ENCODE measurements around the gene MCM8. TPM values are rescaled to one million over a fixed set of nuclear protein-coding genes. Genes with fewer than 3 reads are reported as not detected.

MCM8 gene
- total RNA-seq, 3 donors from 2014 or later, result 5.9 to 9.7 (median 6.7) TPM

DNA sequence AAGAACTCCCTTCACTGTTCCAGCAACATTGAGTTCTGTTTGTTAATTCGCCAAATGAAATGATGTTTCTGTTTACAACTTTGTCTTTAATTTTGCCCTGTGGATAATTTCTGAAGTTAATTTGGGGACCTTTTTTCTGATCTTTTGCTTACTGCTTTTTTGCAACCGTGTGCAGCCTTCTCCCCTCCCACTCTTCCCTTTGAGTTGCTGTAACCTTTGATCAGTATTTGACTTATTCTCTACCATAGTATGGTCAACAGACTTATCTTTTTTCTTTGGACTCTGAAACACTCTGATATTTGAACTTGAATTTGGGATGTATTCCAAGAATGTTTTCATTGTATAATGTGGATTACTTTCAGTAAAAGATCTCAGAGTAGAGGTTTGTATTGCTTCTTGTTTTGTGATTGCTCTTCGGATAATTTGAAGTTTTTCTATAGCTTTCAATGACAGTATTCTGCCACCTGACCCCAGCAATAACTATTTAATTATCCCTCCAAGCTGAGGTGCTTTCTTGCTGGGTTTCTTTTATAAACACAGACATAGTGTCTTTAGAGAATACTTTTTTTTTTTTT, 57.2 kb downstream of the MCM8 start:
- H3K4me1 ChIP-seq, result peaks cover 0 to 14% of the 10 kb centered on the region in 2 donors
- intact Hi-C loops (cut with DNase I; ENCODE audit: low total_unique reads), result no loop called here
- DNase-seq (ENCODE audit: low spot score in 2 of 2), result no peak
- H3K36me3 ChIP-seq, result no peaks in the 10 kb centered on the region
- peak overlapping the region; percentile 74 to 92 (median 79) for H3K4me3 ChIP-seq
- no peak overlapping the region for H3K27ac ChIP-seq
- no peak for TF ChIP-seq POLR2AphosphoS5 (IDR thresholded peaks at IDR 0.05)
- TF ChIP-seq, protein P1, sequence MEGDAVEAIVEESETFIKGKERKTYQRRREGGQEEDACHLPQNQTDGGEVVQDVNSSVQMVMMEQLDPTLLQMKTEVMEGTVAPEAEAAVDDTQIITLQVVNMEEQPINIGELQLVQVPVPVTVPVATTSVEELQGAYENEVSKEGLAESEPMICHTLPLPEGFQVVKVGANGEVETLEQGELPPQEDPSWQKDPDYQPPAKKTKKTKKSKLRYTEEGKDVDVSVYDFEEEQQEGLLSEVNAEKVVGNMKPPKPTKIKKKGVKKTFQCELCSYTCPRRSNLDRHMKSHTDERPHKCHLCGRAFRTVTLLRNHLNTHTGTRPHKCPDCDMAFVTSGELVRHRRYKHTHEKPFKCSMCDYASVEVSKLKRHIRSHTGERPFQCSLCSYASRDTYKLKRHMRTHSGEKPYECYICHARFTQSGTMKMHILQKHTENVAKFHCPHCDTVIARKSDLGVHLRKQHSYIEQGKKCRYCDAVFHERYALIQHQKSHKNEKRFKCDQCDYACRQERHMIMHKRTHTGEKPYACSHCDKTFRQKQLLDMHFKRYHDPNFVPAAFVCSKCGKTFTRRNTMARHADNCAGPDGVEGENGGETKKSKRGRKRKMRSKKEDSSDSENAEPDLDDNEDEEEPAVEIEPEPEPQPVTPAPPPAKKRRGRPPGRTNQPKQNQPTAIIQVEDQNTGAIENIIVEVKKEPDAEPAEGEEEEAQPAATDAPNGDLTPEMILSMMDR (IDR thresholded peaks at IDR 0.05), result no peak
- TF ChIP-seq POLR2A (IDR thresholded peaks at IDR 0.05), result no peak
- H3K9me3 ChIP-seq, result no peaks in the 10 kb centered on the region
- H3K27me3 ChIP-seq, result no peaks in the 10 kb centered on the region

DNA sequence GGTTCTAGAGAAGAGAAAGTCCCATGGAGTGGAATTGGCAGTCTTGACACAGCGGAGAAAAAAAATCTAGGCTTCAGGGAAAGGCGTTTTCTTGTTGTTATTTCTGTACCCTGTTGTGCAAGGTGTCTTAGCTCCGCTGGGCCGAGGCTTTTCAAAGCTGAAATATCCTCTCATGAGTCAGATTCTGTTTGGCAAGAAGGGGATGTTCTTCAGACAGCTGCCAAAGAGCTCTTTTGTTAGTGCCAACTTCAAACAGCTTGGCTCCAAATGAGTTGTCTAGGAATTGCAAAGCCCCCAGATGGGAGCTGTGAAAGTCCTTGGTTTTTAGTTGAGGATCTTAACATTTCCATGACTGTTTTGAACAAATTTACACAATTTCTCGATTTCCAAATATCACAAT, 57.8 kb downstream of the MCM8 start:
- Histone ChIP-seq H3K27me3 (no peaks in the 10 kb centered on the region), H3K4me3 (peak overlapping the region in 1 of 3 donors; percentile 7), H3K9me3 (no peaks in the 10 kb centered on the region), H3K27ac (no peak overlapping the region), H3K4me1 (peaks cover 0 to 14% of the 10 kb centered on the region in 2 donors), H3K36me3 (no peaks in the 10 kb centered on the region)
- DNase-seq (ENCODE audit: low spot score in 2 of 2), result peak in 1 of 2 donors; percentile 45
- TF ChIP-seq, protein P1 (IDR thresholded peaks at IDR 0.05), result no peak
- TF ChIP-seq POLR2AphosphoS5 (IDR thresholded peaks at IDR 0.05) (peak in 1 of 3 donors; percentile 88), POLR2A (IDR thresholded peaks at IDR 0.05) (no peak)
- intact Hi-C loops (cut with DNase I; ENCODE audit: low total_unique reads), result no loop called here

DNA sequence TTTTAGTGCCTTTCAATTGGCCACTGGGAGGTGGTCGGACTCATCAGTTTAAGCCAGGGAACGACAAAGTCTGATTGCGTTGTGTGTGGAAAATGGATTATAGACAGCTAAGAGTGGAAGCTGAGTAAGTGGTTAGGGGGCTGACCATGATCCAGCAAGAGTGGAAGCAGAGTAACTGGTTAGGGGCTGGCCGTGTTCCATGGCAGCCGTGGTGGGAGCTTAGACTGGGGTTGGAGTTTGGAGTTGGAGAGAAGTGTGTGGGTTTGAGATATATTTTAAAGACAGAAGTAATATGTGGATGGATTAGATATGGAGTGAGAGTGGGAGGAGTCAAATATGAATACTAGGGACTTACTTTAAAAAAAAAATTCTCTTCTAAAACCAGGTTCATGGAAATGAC, 61.7 kb downstream of the MCM8 start:
- TF ChIP-seq, protein P1 (IDR thresholded peaks at IDR 0.05), result no peak
- TF ChIP-seq POLR2A (IDR thresholded peaks at IDR 0.05), result no peak
- no peak for TF ChIP-seq POLR2AphosphoS5 (IDR thresholded peaks at IDR 0.05)
- H3K4me1 ChIP-seq, result peaks cover 0 to 11% of the 10 kb centered on the region in 2 donors
- peaks cover 5% of the 10 kb centered on the region for H3K36me3 ChIP-seq
- H3K27me3 ChIP-seq, result no peaks in the 10 kb centered on the region
- intact Hi-C loops (cut with DNase I; ENCODE audit: low total_unique reads), result no loop called here
- H3K4me3 ChIP-seq, result no peak overlapping the region
- no peaks in the 10 kb centered on the region for H3K9me3 ChIP-seq
- H3K27ac ChIP-seq, result no peak overlapping the region
- DNase-seq (ENCODE audit: low spot score in 2 of 2), result no peak

DNA sequence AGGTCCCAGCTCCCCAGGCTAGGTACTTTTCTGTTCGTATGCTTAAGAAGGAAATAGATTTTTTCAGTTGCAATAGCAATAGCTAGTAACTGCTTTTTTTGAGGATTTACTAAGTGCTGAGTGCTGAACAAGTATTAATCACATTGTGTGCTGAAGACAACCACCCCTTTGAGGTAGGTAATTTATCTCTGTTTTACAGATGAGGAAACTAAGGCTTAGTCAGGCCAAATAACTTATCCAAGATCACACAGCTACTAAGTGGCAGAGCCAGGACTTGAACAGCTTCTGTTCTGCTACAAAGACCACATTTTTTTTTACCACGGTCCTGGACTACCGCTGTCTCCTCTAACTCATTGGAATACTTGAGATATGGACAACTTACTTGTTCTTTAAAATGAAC, 63.6 kb downstream of the MCM8 start:
- intact Hi-C loops (cut with DNase I; ENCODE audit: low total_unique reads), result no loop called here
- TF ChIP-seq POLR2A (IDR thresholded peaks at IDR 0.05) (no peak), POLR2AphosphoS5 (IDR thresholded peaks at IDR 0.05) (no peak)
- TF ChIP-seq, protein P1 (IDR thresholded peaks at IDR 0.05), result no peak
- H3K36me3 ChIP-seq, result peaks cover 5% of the 10 kb centered on the region
- no peak for DNase-seq (ENCODE audit: low spot score in 2 of 2)
- no peaks in the 10 kb centered on the region for H3K9me3 ChIP-seq
- H3K27me3 ChIP-seq, result no peaks in the 10 kb centered on the region
- no peaks in the 10 kb centered on the region for H3K4me1 ChIP-seq
- H3K4me3 ChIP-seq, result no peak overlapping the region
- no peak overlapping the region for H3K27ac ChIP-seq

DNA sequence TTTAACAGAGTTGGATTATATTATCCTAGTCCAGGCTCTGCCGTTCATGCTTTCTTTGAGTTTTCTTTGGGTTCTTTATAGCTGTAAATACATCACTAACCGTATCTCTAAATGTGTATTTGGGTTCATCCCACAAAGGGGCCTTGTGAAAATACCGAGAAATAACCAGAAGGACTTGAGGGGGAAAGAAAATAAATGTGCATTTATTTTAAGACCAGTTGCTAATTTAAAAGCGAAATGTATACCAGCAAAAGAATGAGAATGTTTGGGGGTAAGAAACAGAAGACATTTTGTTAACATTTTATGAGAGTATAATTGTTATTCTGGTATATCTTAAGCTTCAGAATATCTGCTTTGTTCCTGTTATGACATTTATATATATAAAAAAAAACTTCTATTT, 64.5 kb downstream of the MCM8 start:
- TF ChIP-seq, protein P1 (IDR thresholded peaks at IDR 0.05), result no peak
- TF ChIP-seq POLR2AphosphoS5 (IDR thresholded peaks at IDR 0.05) (no peak), POLR2A (IDR thresholded peaks at IDR 0.05) (no peak)
- Histone ChIP-seq H3K27me3 (no peaks in the 10 kb centered on the region), H3K36me3 (peaks cover 5% of the 10 kb centered on the region), H3K4me3 (no peak overlapping the region), H3K9me3 (no peaks in the 10 kb centered on the region), H3K4me1 (no peaks in the 10 kb centered on the region), H3K27ac (no peak overlapping the region)
- DNase-seq (ENCODE audit: low spot score in 2 of 2), result no peak
- intact Hi-C loops (cut with DNase I; ENCODE audit: low total_unique reads), result no loop called here

All from breast epithelium (tissue), 4 donors.